HTR-8/SVneo (cell line): Measurements from ENCODE around the gene ST8SIA1.

Experiments used
- DNase-seq: peaks from one replicate; pipeline ENCODE4 v3.0.0; 2011; ENCODE audit warnings: low spot score, mixed read lengths; ENCODE audit not compliant: insufficient read length
- FAIRE-seq: peaks from 2 replicates; lab custom pipeline; 2011; peaks lifted over from hg19 to GRCh38; lab: Jason Lieb, UNC

The ST8SIA1 gene

GRCh38 chr12:22286569-22286968 is 47.9 kb downstream of the ST8SIA1 start:
- FAIRE-seq, result no peak
- no peak for DNase-seq

GRCh38 chr12:22285846-22286245 is 48.7 kb downstream of the ST8SIA1 start:
- no peak for DNase-seq
- no peak for FAIRE-seq

- DNase-seq (no peak), FAIRE-seq (no peak)
These were observed 49.6 kb downstream of the ST8SIA1 start for GRCh38 chr12:22284871-22285270.

- DNase-seq, result no peak
- no peak for FAIRE-seq
These were observed 51.0 kb downstream of the ST8SIA1 start for GRCh38 chr12:22283508-22283907.

GRCh38 chr12:22283006-22283506 is 51.5 kb downstream of the ST8SIA1 start:
- no peak for FAIRE-seq
- no peak for DNase-seq

- no peak for DNase-seq
- no peak for FAIRE-seq
These were observed 52.2 kb downstream of the ST8SIA1 start for GRCh38 chr12:22282283-22282682.

GRCh38 chr12:22276867-22277266 is 57.6 kb downstream of the ST8SIA1 start:
- DNase-seq, result no peak

GRCh38 chr12:22276313-22276712 is 58.2 kb downstream of the ST8SIA1 start:
- no peak for DNase-seq
- FAIRE-seq, result no peak

More at GRCh38 chr12:22276867-22277266, 57.6 kb downstream of the ST8SIA1 start:
- no peak for FAIRE-seq

- FAIRE-seq (peak; percentile 91), DNase-seq (peak; percentile 54)
These were observed 58.7 kb downstream of the ST8SIA1 start for GRCh38 chr12:22275843-22276242.

GRCh38 chr12:22272335-22273151 is 62.0 kb downstream of the ST8SIA1 start:
- DNase-seq, result no peak
- FAIRE-seq, result no peak

- no peak for FAIRE-seq
- no peak for DNase-seq
These were observed 63.5 kb downstream of the ST8SIA1 start for GRCh38 chr12:22271023-22271422.

- FAIRE-seq, result no peak
- DNase-seq, result no peak
These were observed 65.5 kb downstream of the ST8SIA1 start for GRCh38 chr12:22268973-22269372.

GRCh38 chr12:22268406-22268805 is 66.1 kb downstream of the ST8SIA1 start:
- no peak for FAIRE-seq
- DNase-seq, result no peak

GRCh38 chr12:22266101-22266500 is 68.4 kb downstream of the ST8SIA1 start:
- DNase-seq (no peak), FAIRE-seq (no peak)

GRCh38 chr12:22264380-22264779 is 70.1 kb downstream of the ST8SIA1 start:
- no peak for FAIRE-seq
- DNase-seq, result no peak

- FAIRE-seq, result no peak
- DNase-seq, result no peak
These were observed 72.2 kb downstream of the ST8SIA1 start for GRCh38 chr12:22262309-22262708.

GRCh38 chr12:22257100-22257499 is 77.4 kb downstream of the ST8SIA1 start:
- no peak for FAIRE-seq
- no peak for DNase-seq

GRCh38 chr12:22256605-22257004 is 77.9 kb downstream of the ST8SIA1 start:
- FAIRE-seq (no peak), DNase-seq (no peak)

GRCh38 chr12:22256041-22256441 is 78.5 kb downstream of the ST8SIA1 start:
- no peak for DNase-seq
- no peak for FAIRE-seq

GRCh38 chr12:22255097-22255496 is 79.4 kb downstream of the ST8SIA1 start:
- FAIRE-seq (no peak), DNase-seq (no peak)

- FAIRE-seq, result no peak
These were observed 80.0 kb downstream of the ST8SIA1 start for GRCh38 chr12:22254478-22254877.

GRCh38 chr12:22252057-22252456 is 82.5 kb downstream of the ST8SIA1 start:
- DNase-seq (no peak), FAIRE-seq (no peak)

More at GRCh38 chr12:22254478-22254877, 80.0 kb downstream of the ST8SIA1 start:
- DNase-seq, result no peak
